Natural killer cell (primary cell): ENCODE results near the gene KLHL33. TPM values are rescaled to one million over a fixed set of nuclear protein-coding genes. Genes with fewer than 3 reads are reported as not detected.

ENCODE experiments used
- ATAC-seq, 3 donors: fragments of 150-1000 bp in 2 of 3; fragments of 200-7000 bp in 1 of 3; cut with Tn5 transposase; 1 replicate in 1 of 3; 2 replicates in 2 of 3; pipeline ENCODE4 v1.10.0; 2021; ENCODE audit warnings: mild to moderate bottlenecking in 2 of 3, moderate library complexity in 2 of 3
- DNase-seq, 2 donors: peaks; one replicate each; pipeline versions ENCODE4 v3.0.0 to v3.0.0-alpha.2; 2013 to 2021; ENCODE audit warnings: mixed read lengths in 1 of 2
- H3K27ac ChIP-seq: one replicate; pipeline ENCODE4 v1.5.1; 2013; ENCODE audit warnings: mild to moderate bottlenecking, low read length
- H3K27me3 ChIP-seq: one replicate; pipeline ENCODE4 v1.6.1; 2013; ENCODE audit warnings: low read length; ENCODE audit not compliant: control insufficient read depth, insufficient read depth
- H3K36me3 ChIP-seq: one replicate; pipeline ENCODE4 v1.6.1; 2013; ENCODE audit warnings: low read length; ENCODE audit not compliant: control insufficient read depth, insufficient read depth
- H3K4me1 ChIP-seq: one replicate; pipeline ENCODE4 v1.6.1; 2013; ENCODE audit warnings: low read length; ENCODE audit not compliant: control insufficient read depth, insufficient read depth
- H3K4me3 ChIP-seq: one replicate; pipeline ENCODE4 v1.5.1; 2013; ENCODE audit warnings: low read length
- H3K9me3 ChIP-seq: one replicate; pipeline ENCODE4 v1.6.1; 2013; ENCODE audit warnings: low read length; ENCODE audit not compliant: control insufficient read depth, insufficient read depth
- H3K27ac Mint-ChIP-seq, 2 donors: one replicate each; pipeline ENCODE4 v1.8.0; 2022; ENCODE audit warnings: mild to moderate bottlenecking in 2 of 2, mixed read lengths in 2 of 2, moderate library complexity in 1 of 2
- H3K27me3 Mint-ChIP-seq, 2 donors: one replicate each; pipeline ENCODE4 v1.8.0; 2022; ENCODE audit warnings: low read depth in 2 of 2, mixed read lengths in 2 of 2
- H3K36me3 Mint-ChIP-seq: one replicate; pipeline ENCODE4 v1.8.0; 2022; ENCODE audit warnings: mixed read lengths
- H3K4me1 Mint-ChIP-seq, 2 donors: one replicate each; pipeline ENCODE4 v1.8.0; 2022; ENCODE audit warnings: mixed read lengths in 2 of 2
- H3K4me3 Mint-ChIP-seq: one replicate; pipeline ENCODE4 v1.8.0; 2022; ENCODE audit warnings: mild to moderate bottlenecking, moderate library complexity, mixed read lengths
- H3K9me3 Mint-ChIP-seq, 2 donors: one replicate each; pipeline ENCODE4 v1.8.0; 2022; ENCODE audit warnings: mixed read lengths in 2 of 2
- WGBS: methylation state at CpG from one replicate; pipeline ENCODE4 v1.1.7; 2013; ENCODE audit warnings: missing lambda C conversion rate; ENCODE audit not compliant: insufficient coverage; 5-methylcytosine and 5-hydroxymethylcytosine counted together
- intact Hi-C: fragments of 100-400 bp; cut with micrococcal nuclease; formaldehyde crosslinking; loops from one replicate; pipeline ENCODE4 v1.14.2; 2022
- total RNA-seq, 4 donors: library from RNA; stranded (reverse); fragments of 120-200 nt in 1 of 4; gene quantifications; one replicate each; pipeline versions ENCODE4 v1.2.3 to v1.2.4, GENCODE V29; 2013 to 2022
- TF ChIP-seq, protein P1 (sequence below): fragments of 200-600 bp; IDR thresholded peaks from one replicate; pipeline ENCODE4 v1.8.0; 2022; ENCODE audit warnings: antibody characterized with exemption

Gene KLHL33
- total RNA-seq, 3 donors from 2014 or later (not counting 1 experiment from before 2014, with no cell fraction given) = 0.25 to 0.97 (median 0.31) TPM

DNA sequence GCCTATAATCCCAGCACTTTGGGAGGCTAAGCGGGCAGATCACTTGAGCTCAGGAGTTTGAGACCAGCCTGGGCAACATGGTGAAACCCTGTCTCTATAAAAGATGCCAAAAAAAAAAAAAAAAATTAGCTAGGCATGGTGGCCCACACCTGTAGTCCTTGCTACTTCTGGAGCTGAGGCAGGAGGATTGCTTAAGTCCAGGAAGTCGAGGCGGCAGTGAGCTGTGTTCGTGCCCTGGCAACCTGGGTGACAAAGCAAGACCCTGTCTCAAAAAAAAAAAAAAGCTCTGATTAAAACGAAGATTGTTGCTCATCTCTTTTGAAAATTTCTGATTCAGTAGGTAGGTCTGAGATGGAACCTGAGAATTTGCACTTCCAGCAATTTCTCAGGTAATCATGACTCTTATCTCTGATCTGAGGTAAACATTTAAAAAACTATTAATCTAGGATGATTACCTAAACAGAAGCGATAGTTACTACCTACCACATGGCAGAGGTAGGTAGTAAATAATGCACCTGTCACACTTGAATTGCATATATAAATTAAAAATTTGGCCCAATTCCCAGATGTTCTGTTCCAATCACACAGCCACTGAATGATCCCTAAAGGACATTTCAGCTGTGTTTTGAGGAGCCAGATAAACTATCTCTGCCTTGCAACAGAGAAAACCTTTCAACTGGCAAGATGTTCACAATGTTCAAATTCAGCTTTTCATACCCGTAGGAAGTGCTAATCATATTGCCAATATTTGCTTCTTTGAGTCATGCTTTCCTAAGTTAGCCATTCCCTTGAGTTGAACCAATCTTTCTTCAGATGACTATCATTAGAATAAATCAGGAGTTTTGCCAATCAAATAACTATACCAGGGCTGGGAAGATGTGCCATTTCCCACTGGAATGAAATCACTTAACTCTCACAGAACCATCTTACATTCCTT, 18.4 kb downstream of the KLHL33 start:
- ATAC-seq (no peak), DNase-seq (no peak)
- 67% methylated on average over 6 of the region's 7 CpGs for WGBS
- Histone ChIP-seq H3K36me3 (no peaks in the 10 kb centered on the region), H3K27ac (no peak overlapping the region), H3K4me1 (peaks cover 9% of the 10 kb centered on the region), H3K27me3 (no peaks in the 10 kb centered on the region), H3K4me3 (no peak overlapping the region), H3K9me3 (no peaks in the 10 kb centered on the region)
- H3K36me3 Mint-ChIP-seq = no peaks in the 10 kb centered on the region
- TF ChIP-seq, protein P1, sequence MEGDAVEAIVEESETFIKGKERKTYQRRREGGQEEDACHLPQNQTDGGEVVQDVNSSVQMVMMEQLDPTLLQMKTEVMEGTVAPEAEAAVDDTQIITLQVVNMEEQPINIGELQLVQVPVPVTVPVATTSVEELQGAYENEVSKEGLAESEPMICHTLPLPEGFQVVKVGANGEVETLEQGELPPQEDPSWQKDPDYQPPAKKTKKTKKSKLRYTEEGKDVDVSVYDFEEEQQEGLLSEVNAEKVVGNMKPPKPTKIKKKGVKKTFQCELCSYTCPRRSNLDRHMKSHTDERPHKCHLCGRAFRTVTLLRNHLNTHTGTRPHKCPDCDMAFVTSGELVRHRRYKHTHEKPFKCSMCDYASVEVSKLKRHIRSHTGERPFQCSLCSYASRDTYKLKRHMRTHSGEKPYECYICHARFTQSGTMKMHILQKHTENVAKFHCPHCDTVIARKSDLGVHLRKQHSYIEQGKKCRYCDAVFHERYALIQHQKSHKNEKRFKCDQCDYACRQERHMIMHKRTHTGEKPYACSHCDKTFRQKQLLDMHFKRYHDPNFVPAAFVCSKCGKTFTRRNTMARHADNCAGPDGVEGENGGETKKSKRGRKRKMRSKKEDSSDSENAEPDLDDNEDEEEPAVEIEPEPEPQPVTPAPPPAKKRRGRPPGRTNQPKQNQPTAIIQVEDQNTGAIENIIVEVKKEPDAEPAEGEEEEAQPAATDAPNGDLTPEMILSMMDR = no peak
- H3K4me1 Mint-ChIP-seq = peaks cover 20 to 24% of the 10 kb centered on the region in 2 donors
- H3K4me3 Mint-ChIP-seq = no peak overlapping the region
- H3K27ac Mint-ChIP-seq = no peak overlapping the region
- H3K27me3 Mint-ChIP-seq = no peaks in the 10 kb centered on the region
- H3K9me3 Mint-ChIP-seq = no peaks in the 10 kb centered on the region
- intact Hi-C loops = no loop called here

DNA sequence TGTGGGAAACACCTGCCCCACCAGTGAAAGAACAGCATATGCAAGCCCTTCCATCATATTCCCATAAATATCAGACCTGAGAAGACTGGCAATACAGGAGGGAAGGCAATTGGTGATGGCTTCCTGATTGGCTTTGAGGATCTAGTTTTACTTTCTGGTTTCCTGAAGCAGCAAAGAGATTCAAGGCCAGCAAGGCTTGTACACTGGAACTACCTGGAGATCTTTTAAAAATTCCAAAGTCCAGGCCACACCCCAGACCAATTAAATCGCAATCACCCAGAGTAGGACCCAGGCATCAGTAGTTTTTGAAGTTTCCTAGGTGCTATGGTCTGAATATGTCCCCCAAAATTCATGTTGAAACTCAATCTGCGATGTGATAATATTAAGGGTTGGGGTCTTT, 19.7 kb downstream of the KLHL33 start:
- peaks cover 9% of the 10 kb centered on the region for H3K4me1 ChIP-seq
- Mint-ChIP-seq H3K4me3 (no peak overlapping the region), H3K4me1 (peaks cover 31 to 34% of the 10 kb centered on the region in 2 donors), H3K27ac (peak overlapping the region in 1 of 2 donors; percentile 64), H3K36me3 (no peaks in the 10 kb centered on the region), H3K27me3 (no peaks in the 10 kb centered on the region), H3K9me3 (no peaks in the 10 kb centered on the region)
- H3K4me3 ChIP-seq = no peak overlapping the region
- WGBS = 91% methylated on average over 2 of the region's 2 CpGs
- no peak overlapping the region for H3K27ac ChIP-seq
- intact Hi-C loops = no loop called here
- TF ChIP-seq, protein P1 = no peak
- no peak for ATAC-seq
- H3K27me3 ChIP-seq = no peaks in the 10 kb centered on the region
- no peaks in the 10 kb centered on the region for H3K36me3 ChIP-seq
- H3K9me3 ChIP-seq = no peaks in the 10 kb centered on the region
- DNase-seq = no peak

DNA sequence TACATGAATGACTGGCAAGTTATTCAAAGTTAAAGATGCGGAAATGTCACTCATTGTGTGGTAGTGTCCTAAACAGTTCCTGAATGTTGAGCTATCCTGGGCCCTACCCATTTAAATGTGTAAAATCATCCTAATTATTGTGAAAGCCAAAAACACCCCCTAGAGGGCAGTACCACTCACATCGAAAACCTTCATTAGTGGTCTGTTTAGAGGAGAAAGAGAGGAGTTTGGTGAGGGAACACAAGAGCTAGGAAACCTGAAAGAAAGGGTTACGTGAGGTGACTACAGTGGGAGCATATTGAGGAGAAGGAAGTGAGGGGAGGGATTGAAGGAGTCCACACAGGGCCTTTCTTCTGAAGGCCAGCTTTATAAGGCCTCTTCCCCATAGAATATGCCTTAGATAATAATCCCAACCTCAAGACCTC, 20.2 kb downstream of the KLHL33 start:
- Mint-ChIP-seq H3K36me3 (no peaks in the 10 kb centered on the region), H3K9me3 (no peaks in the 10 kb centered on the region), H3K27ac (peak overlapping the region in 1 of 2 donors; percentile 64), H3K27me3 (no peaks in the 10 kb centered on the region), H3K4me1 (peaks cover 35 to 38% of the 10 kb centered on the region in 2 donors), H3K4me3 (no peak overlapping the region)
- WGBS = 57% methylated on average over 2 of the region's 3 CpGs
- H3K9me3 ChIP-seq = no peaks in the 10 kb centered on the region
- H3K4me3 ChIP-seq = no peak overlapping the region
- ATAC-seq (peak; percentile 24 to 38 (median 36)), DNase-seq (peak in 1 of 2 donors; percentile 78)
- H3K27me3 ChIP-seq = no peaks in the 10 kb centered on the region
- H3K4me1 ChIP-seq = peaks cover 9% of the 10 kb centered on the region
- TF ChIP-seq, protein P1 = peak; percentile 73
- intact Hi-C loops = loop anchor here (1.0 to 2.0 kb wide), 2 partner anchors 26 to 73 kb away; partner anchors contain the start of gene PARP2
- H3K36me3 ChIP-seq = no peaks in the 10 kb centered on the region
- H3K27ac ChIP-seq = no peak overlapping the region
